EL (cell line): Measurements from ENCODE around the gene PBX3.

ENCODE experiments used
- DNase-seq: peaks from one replicate; pipeline ENCODE4 v3.0.0-alpha.2; 2016

The PBX3 gene

GRCh38 chr9:125878164-125878631, 131.0 kb downstream of the PBX3 start:
- DNase-seq: peak; percentile 74

DNA sequence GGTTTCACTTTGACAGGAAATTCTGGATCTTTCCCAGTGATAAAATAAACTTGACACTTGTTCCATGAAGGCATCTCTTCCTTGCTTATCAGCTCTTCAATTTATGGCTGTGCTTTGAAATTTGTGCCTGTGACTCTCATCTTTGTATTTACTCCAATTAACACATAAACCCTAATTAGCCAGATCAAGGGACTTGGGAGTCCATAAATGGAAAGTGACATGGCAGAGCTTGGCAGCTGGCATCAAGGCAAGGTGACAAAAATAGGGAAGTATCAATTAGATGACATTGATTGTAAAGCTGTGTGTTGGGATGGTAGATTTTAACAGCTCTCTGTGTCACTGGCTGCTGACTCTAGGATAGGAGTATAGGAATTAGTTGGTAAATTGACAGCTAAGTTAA, 133.9 kb downstream of the PBX3 start:
- no peak for DNase-seq

DNA sequence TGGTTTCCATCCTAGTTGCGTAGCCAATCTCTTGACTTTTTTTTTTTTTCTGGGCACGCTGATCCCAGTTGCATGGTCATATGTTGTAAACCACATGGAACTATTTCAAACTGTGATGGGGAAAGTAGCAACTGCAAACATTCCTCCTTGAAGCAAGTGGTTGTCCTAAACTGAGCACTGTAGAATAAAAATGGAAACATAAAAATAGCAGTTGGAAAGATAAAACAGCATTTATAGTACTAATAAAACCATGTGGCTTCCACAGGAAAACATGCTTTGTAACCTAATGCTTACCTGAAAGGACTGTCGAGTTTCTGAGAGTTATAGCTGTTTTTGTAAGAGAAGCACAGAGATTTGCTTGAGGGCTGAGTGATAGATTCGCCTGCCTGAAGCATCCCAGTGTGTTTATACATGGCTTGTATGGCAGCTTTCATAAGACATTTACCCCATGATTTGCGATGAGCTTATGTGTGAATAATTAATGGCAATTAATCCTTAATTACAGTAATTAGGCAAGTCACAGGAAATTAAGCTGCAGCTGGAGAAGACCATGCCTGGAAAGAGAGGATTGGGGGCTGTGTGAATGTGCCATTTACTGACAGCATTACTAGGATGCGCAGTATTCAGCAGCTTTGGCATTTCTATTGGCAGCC, 136.5 kb downstream of the PBX3 start:
- DNase-seq: no peak

GRCh38 chr9:125884218-125884595, 137.0 kb downstream of the PBX3 start:
- no peak for DNase-seq

DNA sequence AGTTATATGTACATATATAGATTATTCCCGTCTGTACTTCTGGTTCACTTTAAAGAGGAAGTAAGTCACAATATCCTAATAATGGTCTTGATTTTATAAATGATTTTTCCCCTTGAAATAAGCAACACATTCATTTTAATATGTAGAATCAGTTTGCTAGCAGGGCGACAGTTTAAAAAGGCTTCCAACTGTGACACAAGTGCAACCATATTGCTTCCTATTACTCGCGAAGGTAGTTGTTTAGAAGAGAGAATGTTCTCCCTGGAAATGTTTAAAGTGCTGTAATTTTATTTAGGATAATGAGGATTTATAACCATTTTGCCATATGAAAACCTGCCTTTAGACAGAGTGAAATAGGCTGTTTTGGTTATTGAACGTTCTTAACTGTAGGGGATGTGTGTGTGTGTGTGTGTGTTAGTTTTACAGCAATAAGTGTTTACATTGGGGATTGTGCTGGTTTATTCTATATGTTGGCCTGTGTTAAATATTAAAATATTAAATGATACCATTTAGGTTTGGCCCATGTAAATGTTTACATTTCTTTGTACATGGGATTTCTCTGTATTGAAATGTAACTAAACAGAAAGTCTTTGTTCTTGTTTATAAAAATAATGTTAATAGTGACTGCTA, 138.3 kb downstream of the PBX3 start:
- no peak for DNase-seq

DNA sequence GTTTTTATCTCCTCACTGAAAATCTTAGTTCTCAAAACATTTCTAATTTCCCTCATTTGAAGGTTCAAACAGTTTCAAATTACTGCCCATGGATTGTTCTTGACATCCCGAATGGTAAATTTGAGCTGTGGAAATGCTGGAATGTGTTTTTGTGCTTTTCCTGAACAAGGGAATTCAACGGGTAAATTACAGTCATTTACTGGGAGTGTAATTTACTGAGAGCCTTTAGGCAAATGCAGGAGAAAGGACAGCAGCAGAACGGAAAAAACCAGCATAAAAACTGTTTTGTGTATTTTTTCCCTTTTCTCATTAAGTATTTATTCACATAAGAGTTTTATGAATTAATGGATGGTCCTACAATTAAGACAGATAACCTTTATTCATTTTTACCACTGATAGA, 139.2 kb downstream of the PBX3 start:
- no peak for DNase-seq

DNA sequence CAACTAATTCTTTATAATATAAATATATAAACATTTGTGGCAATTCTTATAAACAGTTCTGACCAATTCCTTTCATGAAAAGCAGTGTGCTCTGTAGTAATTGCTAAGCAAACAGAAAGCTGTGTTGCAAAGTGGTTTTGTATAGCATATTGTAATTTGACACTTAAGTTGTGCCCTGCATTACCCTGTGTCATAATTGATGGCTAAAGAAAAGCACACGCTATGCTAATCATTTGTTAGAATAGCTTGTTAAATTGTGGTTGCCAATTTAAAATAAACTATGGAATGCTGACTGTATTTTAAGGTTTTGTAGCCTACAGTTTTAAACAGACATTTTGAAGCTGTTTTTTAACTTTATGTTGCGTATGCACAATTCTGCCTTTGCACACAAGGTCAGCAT, 140.0 kb downstream of the PBX3 start:
- peak; percentile 36 for DNase-seq

GRCh38 chr9:125888211-125888610, 141.0 kb downstream of the PBX3 start:
- DNase-seq: peak; percentile 37

DNA sequence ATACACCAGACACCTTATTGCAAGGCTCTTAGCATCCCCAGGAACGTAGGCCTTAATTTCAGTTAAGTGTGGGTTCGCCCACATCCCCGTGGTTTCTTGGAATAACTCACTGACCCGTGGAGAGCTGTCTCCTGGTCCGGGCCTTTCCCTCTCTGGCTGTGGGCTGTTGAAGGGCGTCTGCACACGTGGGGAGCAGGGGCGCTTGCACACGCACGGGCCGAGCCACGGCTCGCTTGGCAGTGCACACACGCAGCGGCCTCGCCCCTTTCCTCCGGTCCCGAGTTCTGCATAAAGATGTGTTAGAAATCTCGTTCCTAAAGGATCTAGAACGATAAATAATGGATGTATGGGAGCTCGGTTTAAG, 141.9 kb downstream of the PBX3 start:
- DNase-seq: peak; percentile 22

- peak; percentile 44 for DNase-seq
Observed at GRCh38 chr9:125889476-125890419, 142.6 kb downstream of the PBX3 start.

DNA sequence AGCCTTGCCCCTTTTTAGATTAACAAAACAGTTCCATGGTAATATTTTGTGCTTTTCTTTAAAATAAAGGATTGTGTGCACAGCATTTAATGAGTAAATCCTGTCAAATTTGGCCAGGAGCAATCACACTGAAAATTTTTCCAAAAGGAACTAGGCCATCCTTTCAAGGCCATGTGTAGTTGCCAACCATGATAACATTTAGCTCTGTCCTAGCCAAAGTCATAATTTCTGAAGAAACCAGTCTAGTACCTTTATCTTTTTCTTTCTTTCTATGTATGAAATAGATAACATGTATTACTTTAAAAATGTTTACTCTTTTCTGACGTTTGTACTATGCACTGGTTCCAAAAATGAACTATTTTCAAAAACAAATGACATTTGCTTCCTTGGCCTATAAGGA, 143.7 kb downstream of the PBX3 start:
- no peak for DNase-seq

DNA sequence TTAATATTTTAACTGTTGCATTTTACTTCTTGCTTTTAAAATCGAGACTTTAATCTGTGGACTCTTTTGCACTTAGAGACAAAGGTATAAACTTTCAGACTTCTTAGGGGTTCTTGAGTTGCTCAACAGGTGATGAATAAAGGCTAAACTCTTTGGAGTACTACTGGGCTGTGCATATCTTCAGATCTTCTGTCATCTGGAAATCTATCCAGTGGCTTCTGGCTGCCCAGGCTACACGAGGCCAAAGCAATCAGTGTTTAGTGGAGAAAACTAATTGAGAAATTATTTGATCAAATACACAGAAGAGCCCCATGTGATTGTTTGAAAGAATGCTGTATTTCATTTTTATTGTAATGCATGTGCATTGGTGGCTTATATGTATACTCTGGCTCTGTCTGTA, 146.1 kb downstream of the PBX3 start:
- no peak for DNase-seq

GRCh38 chr9:125894566-125894965, 147.4 kb downstream of the PBX3 start:
- DNase-seq: no peak

- DNase-seq: no peak
Observed at GRCh38 chr9:125896404-125896803, 149.2 kb downstream of the PBX3 start.

GRCh38 chr9:125896964-125897363, 149.8 kb downstream of the PBX3 start:
- no peak for DNase-seq

DNA sequence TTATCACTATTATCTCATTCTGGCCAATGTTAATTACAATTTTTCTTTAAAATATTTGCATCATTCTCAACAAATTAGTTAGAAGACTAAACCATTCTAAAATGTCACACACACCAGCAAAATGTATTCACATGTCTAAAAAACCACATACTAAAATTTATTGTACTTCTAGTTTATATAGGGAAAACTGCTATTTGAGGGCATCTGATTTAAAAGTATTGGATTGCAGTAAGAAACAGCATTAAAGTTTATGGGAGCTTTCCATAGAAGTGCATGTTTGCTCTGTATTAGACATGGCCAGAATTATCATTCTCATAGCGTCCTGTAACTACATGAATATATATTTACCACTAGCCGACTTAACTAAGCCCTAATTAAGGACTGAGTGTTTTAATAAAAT, 150.3 kb downstream of the PBX3 start:
- DNase-seq: no peak

DNA sequence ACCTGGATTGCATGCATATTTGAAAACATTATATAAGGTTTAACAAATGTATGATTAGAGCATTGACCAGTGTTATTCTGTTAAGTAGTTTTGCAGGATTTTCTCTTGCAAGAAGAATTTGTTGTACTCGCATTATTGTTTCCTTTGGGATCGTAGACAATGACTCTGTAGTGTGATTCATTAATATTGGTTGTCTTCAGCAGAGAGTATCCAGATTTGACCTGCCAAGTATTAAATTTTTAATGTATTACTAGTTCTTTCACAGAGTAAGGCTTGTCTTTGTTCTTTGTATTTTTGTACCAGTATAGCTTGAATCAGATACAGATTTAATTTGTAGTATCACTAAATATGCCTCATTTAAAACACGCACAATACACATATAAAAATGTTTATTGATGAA, 155.0 kb downstream of the PBX3 start:
- DNase-seq: peak; percentile 28

- no peak for DNase-seq
Observed at GRCh38 chr9:125902831-125903512, 155.8 kb downstream of the PBX3 start.

DNA sequence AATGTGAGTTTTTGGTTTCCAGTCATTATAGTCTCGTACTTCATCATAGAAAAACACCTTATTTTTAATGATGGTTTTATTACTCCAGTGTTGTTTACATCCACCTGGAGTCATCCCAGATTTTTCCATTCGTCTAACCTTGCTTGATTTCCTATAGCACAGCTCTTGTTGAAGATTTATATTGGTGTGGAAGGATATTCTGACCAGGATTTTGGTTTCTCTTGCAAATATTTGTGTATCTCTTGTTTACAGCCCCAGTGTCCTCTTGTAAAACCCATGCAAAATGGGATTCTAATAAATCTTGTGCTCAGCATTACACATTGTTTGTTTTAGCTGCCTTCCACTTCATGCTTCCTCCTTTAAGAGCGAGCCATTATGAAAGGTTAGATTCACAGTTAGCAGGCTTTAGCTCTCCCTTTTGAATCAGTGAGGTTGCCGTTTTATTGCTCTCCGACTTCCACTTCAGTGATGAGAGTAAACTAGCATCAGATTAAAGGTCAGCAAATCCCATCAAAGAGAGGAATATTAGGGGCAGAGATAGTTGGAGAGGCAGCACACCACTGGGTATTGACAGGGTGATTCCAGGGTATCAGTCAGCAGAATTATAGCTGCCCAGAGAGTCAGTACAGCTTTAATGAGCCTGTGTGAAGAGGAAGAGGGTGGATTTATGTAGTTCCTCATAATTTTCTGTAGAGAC, 157.1 kb downstream of the PBX3 start:
- peak; percentile 32 for DNase-seq

DNA sequence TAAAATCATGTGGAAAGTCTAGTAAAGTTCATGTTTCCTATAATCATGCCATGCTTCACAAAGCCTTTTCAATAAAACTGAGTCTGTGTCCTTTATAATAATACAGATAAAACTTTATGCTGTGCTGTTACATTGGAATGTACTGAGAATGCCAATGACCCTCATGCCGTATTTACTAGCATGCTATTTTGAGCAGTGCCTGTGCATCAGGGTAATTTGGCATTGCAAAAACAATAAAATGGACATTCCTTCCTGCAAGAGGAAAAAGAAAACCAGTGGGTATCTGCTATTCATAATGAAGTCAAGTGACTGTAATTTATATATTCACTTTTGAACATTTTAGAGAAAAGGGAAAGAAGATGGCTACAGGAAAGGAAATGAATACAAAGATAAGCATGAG, 159.0 kb downstream of the PBX3 start:
- DNase-seq: peak; percentile 83

DNA sequence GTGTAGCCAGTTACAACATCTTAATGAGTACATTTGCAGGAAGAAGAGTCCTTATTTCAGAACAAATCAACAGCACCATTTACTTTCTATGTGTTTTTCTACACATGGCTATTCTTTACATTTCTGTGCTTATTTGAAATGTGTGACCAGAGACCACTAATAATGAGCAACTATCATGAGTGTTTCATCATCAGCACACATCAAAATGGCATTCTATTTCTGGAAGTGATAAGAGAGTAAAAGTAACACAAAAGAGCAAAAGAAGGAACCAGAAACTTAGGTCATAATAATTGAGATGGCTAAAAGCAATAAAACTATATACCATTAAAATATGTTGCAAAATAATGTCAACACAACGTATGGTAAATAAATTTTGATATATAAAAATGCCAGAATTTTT, 159.7 kb downstream of the PBX3 start:
- DNase-seq: no peak

DNA sequence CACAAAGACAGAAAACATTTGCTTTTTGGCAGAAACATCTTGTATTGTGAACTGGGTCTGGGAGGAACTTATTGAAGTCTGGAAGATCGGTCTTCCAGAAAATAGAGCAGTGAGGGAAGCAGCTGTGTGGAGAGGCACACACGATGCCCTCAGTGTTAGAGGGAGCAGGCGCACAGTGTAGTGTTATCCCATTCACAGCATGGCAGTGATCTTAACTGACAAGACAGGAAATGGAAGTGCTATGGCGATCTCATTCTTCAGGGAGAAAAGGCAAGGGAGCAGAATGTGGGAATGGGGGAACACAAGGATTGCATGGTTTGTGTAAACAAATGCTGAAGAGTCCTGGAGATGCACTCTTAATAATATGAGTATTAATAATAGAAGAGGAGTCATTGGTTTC, 161.0 kb downstream of the PBX3 start:
- DNase-seq: no peak

DNA sequence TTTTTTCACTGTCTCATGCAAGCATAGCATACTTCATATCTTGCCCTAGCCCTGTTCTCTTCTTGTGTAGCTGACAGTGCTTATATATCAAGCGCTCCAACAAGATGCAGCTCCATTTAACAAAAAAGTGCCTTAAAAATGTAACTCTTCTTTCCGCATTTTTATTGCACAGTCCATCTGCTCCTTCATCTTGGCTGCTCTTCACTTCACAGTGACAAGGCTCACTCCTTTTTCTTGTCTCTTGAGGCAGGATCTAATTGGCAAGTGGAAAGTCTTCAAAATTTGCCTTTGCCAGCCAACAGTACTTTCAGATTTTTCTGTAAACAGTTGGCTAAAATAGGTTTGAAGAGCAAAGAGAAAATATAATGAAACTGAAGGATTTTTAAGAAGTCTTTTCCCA, 161.8 kb downstream of the PBX3 start:
- DNase-seq: no peak
